SK-N-SH treated with all-trans-retinoic acid at 6 μM for 48 hours (cell line): ENCODE measurements around the gene PARP11.

Experiments
- ATAC-seq: fragments of 200-7000 bp; cut with Tn5 transposase; 3 replicates; pipeline ENCODE4 v1.9.1; 2020; ENCODE audit warnings: mild to moderate bottlenecking, moderate library complexity
- ARNTL ChIP-seq: fragments of 450-650 bp; formaldehyde crosslinking; IDR thresholded peaks from 2 replicates; pipeline ENCODE4 v1.5.0; 2020; ENCODE audit warnings: low read depth, mild to moderate bottlenecking, moderate library complexity, borderline replicate concordance
- BACH2 ChIP-seq: fragments of 250-450 bp; sonication (Bioruptor Pico); IDR thresholded peaks from 2 replicates; pipeline ENCODE4 v1.9.0; 2021; ENCODE audit warnings: mild to moderate bottlenecking, borderline replicate concordance
- CREB5 ChIP-seq: fragments of 250-450 bp; sonication (Bioruptor Pico); IDR thresholded peaks from 2 replicates; pipeline ENCODE4 v1.5.1; 2020; ENCODE audit warnings: low read depth, mild to moderate bottlenecking, moderate library complexity
- CSDC2 ChIP-seq: fragments of 250-450 bp; sonication (Bioruptor Pico); IDR thresholded peaks from 2 replicates; pipeline ENCODE4 v1.5.0; 2020; ENCODE audit warnings: mild to moderate bottlenecking, moderate library complexity
- ESRRG ChIP-seq: fragments of 250-450 bp; sonication (Bioruptor Pico); IDR thresholded peaks from 2 replicates; pipeline ENCODE4 v1.6.1; 2021; ENCODE audit warnings: mild to moderate bottlenecking
- GLIS3 ChIP-seq: fragments of 250-450 bp; sonication (Bioruptor Pico); IDR thresholded peaks from 2 replicates; pipeline ENCODE4 v1.5.0; 2020; ENCODE audit warnings: mild to moderate bottlenecking, moderate library complexity
- ISL1 ChIP-seq: fragments of 250-450 bp; sonication (Bioruptor Pico); IDR thresholded peaks from 2 replicates; pipeline ENCODE4 v2.1.2; 2022; ENCODE audit warnings: mild to moderate bottlenecking, moderate library complexity
- OSR1 ChIP-seq: fragments of 250-450 bp; sonication (Bioruptor Pico); IDR thresholded peaks from 2 replicates; pipeline ENCODE4 v1.8.0; 2022; ENCODE audit warnings: moderate library complexity, mild to moderate bottlenecking, inconsistent platforms
- PATZ1 ChIP-seq: fragments of 250-450 bp; sonication (Bioruptor Pico); IDR thresholded peaks from 2 replicates; pipeline ENCODE4 v1.8.0; 2020; ENCODE audit warnings: mild to moderate bottlenecking, moderate library complexity, borderline replicate concordance
- POU6F1 ChIP-seq: fragments of 250-450 bp; sonication (Bioruptor Pico); IDR thresholded peaks from 2 replicates; pipeline ENCODE4 v1.8.0; 2021; ENCODE audit warnings: low read depth, mild to moderate bottlenecking, moderate library complexity, borderline replicate concordance
- PPARA ChIP-seq: fragments of 250-450 bp; sonication (Bioruptor Pico); IDR thresholded peaks from 2 replicates; pipeline ENCODE4 v1.5.0; 2020; ENCODE audit warnings: mild to moderate bottlenecking, borderline replicate concordance
- RARB ChIP-seq: fragments of 250-450 bp; sonication (Bioruptor Pico); IDR thresholded peaks from 2 replicates; pipeline ENCODE4 v1.8.0; 2021; ENCODE audit warnings: mild to moderate bottlenecking, moderate library complexity
- SNAI2 ChIP-seq: fragments of 250-450 bp; sonication (Bioruptor Pico); IDR thresholded peaks from 2 replicates; pipeline ENCODE4 v1.5.0; 2020; ENCODE audit warnings: mild to moderate bottlenecking, moderate library complexity
- TCF4 ChIP-seq: fragments of 250-450 bp; sonication (Bioruptor Pico); IDR thresholded peaks from 2 replicates; pipeline ENCODE4 v1.8.0; 2021; ENCODE audit warnings: mild to moderate bottlenecking, moderate library complexity, borderline replicate concordance
- TOX ChIP-seq: fragments of 250-450 bp; sonication (Bioruptor Pico); IDR thresholded peaks from 2 replicates; pipeline ENCODE4 v1.8.0; 2021; ENCODE audit warnings: mild to moderate bottlenecking, moderate library complexity, borderline replicate concordance
- TSHZ2 ChIP-seq: fragments of 250-450 bp; sonication (Bioruptor Pico); IDR thresholded peaks from 2 replicates; pipeline ENCODE4 v1.5.0; 2020; ENCODE audit warnings: mild to moderate bottlenecking, moderate library complexity
- ZC3H10 ChIP-seq: fragments of 250-450 bp; sonication (Bioruptor Pico); IDR thresholded peaks from 2 replicates; pipeline ENCODE4 v1.5.1; 2021; ENCODE audit warnings: mild to moderate bottlenecking, moderate library complexity
- ZFP3 ChIP-seq: fragments of 250-450 bp; sonication (Bioruptor Pico); IDR thresholded peaks from 2 replicates; pipeline ENCODE4 v1.5.0; 2020; ENCODE audit warnings: mild to moderate bottlenecking, moderate library complexity
- ZFP30 ChIP-seq: fragments of 450-650 bp; formaldehyde crosslinking; IDR thresholded peaks from 2 replicates; pipeline ENCODE4 v1.5.0; 2022; ENCODE audit warnings: mild to moderate bottlenecking, moderate library complexity
- ZNF565 ChIP-seq: fragments of 450-650 bp; formaldehyde crosslinking; conservative IDR thresholded peaks from 2 replicates; pipeline ENCODE4 v1.5.0; 2020; ENCODE audit warnings: low read depth, mild to moderate bottlenecking, moderate library complexity
- ZNF70 ChIP-seq: fragments of 450-650 bp; formaldehyde crosslinking; IDR thresholded peaks from 2 replicates; pipeline ENCODE4 v1.5.0; 2020; ENCODE audit warnings: mild to moderate bottlenecking, moderate library complexity
- ZNF8 ChIP-seq: fragments of 450-650 bp; formaldehyde crosslinking; IDR thresholded peaks from 2 replicates; pipeline ENCODE4 v1.5.0; 2020; ENCODE audit warnings: mild to moderate bottlenecking, moderate library complexity

PARP11 gene

GRCh38 chr12:3791256-3791874, 81.8 kb downstream of the PARP11 start:
- no peak for ATAC-seq
- TF ChIP-seq ZNF8 (CRISPR knock-in tag), result no peak
- TF ChIP-seq ISL1 (CRISPR knock-in tag), result no peak
- no peak for TF ChIP-seq ESRRG
- TF ChIP-seq TOX (CRISPR knock-in tag), result no peak
- TF ChIP-seq SNAI2 (CRISPR knock-in tag), result no peak

- ATAC-seq, result no peak
- TF ChIP-seq ARNTL (CRISPR knock-in tag) (no peak), PPARA (CRISPR knock-in tag) (no peak), ESRRG (no peak), TCF4 (CRISPR knock-in tag) (no peak), GLIS3 (CRISPR knock-in tag) (no peak), ISL1 (CRISPR knock-in tag) (no peak), ZC3H10 (CRISPR knock-in tag) (no peak), OSR1 (CRISPR knock-in tag) (no peak), CREB5 (CRISPR knock-in tag) (no peak), RARB (CRISPR knock-in tag) (no peak), CSDC2 (CRISPR knock-in tag) (no peak), ZNF565 (CRISPR knock-in tag) (no peak), ZFP3 (CRISPR knock-in tag) (no peak)
Measured at GRCh38 chr12:3790642-3791041, 82.6 kb downstream of the PARP11 start.

- TF ChIP-seq POU6F1 (no peak), GLIS3 (CRISPR knock-in tag) (no peak)
- ATAC-seq, result no peak
Measured at GRCh38 chr12:3789838-3790237, 83.4 kb downstream of the PARP11 start.

GRCh38 chr12:3777206-3777809, 95.9 kb downstream of the PARP11 start:
- peak; percentile 83 for ATAC-seq
- TF ChIP-seq CSDC2 (CRISPR knock-in tag), result no peak
- no peak for TF ChIP-seq ZNF70 (CRISPR knock-in tag)
- no peak for TF ChIP-seq ESRRG
- no peak for TF ChIP-seq ARNTL (CRISPR knock-in tag)
- no peak for TF ChIP-seq ZFP3 (CRISPR knock-in tag)
- TF ChIP-seq TSHZ2 (CRISPR knock-in tag), result no peak
- TF ChIP-seq PPARA (CRISPR knock-in tag), result no peak
- no peak for TF ChIP-seq BACH2 (CRISPR knock-in tag)
- no peak for TF ChIP-seq GLIS3 (CRISPR knock-in tag)
- TF ChIP-seq PATZ1, result no peak
- TF ChIP-seq SNAI2 (CRISPR knock-in tag), result no peak
- TF ChIP-seq ZFP30 (CRISPR knock-in tag), result no peak
- no peak for TF ChIP-seq TOX (CRISPR knock-in tag)
- TF ChIP-seq POU6F1, result no peak
- no peak for TF ChIP-seq ZC3H10 (CRISPR knock-in tag)
- TF ChIP-seq ZNF8 (CRISPR knock-in tag), result no peak
- no peak for TF ChIP-seq ZNF565 (CRISPR knock-in tag)
